OCI-LY3 (cell line): ENCODE measurements around the gene SMURF1.

ENCODE experiments used
- H2AFZ ChIP-seq: fragments of 200-600, 300-600 bp; shearing (Covaris generic); 2 replicates; pipeline ENCODE4 v1.6.0; 2014; ENCODE audit warnings: antibody characterized with exemption, low read depth, low read length
- H3K27ac ChIP-seq: fragments of 200-600, 300-600 bp; sonication (generic); 2 replicates; pipeline ENCODE4 v1.5.1; 2014; ENCODE audit warnings: mild to moderate bottlenecking, low read length, moderate library complexity, mixed read lengths
- H3K27me3 ChIP-seq: fragments of 200-600, 300-600 bp; sonication (generic); 2 replicates; pipeline ENCODE4 v1.6.1; 2014; ENCODE audit warnings: low read depth, low read length, mixed read lengths
- H3K36me3 ChIP-seq: fragments of 200-600, 300-600 bp; sonication (generic); replicated peaks from 2 replicates; pipeline ENCODE3; 2014; ENCODE audit warnings: low read depth, low read length, mixed read lengths
- H3K4me1 ChIP-seq: fragments of 300-600, 200-600 bp; sonication (generic); 2 replicates; pipeline ENCODE4 v1.6.1; 2014; ENCODE audit warnings: low read length, mixed read lengths
- H3K4me2 ChIP-seq: fragments of 200-600, 300-600 bp; sonication (generic); 2 replicates; pipeline ENCODE4 v1.6.1; 2014; ENCODE audit warnings: low read length, mixed read lengths
- H3K4me3 ChIP-seq: fragments of 300-600, 200-600 bp; sonication (generic); 2 replicates; pipeline ENCODE4 v1.5.1; 2014; ENCODE audit warnings: antibody characterized with exemption, mild to moderate bottlenecking, low read length, moderate library complexity
- H3K79me2 ChIP-seq: fragments of 300-600, 200-600 bp; shearing (Covaris generic); 2 replicates; pipeline ENCODE4 v1.6.1; 2014; ENCODE audit warnings: mild to moderate bottlenecking, low read length, mixed read lengths
- H3K9ac ChIP-seq: fragments of 300-600, 200-600 bp; shearing (Covaris generic); 2 replicates; pipeline ENCODE4 v1.6.0; 2014; ENCODE audit warnings: mild to moderate bottlenecking, low read length, moderate library complexity
- H3K9me3 ChIP-seq: fragments of 200-600, 300-600 bp; shearing (Covaris generic); 2 replicates; pipeline ENCODE4 v1.6.1; 2014; ENCODE audit warnings: low read length, mixed read lengths; ENCODE audit not compliant: insufficient read depth
- H4K20me1 ChIP-seq: fragments of 200-600, 300-600 bp; sonication (generic); 2 replicates; pipeline ENCODE4 v1.6.1; 2016; ENCODE audit warnings: low read length, mixed read lengths; ENCODE audit not compliant: insufficient read depth
- CTCF ChIP-seq: fragments of 200-600, 300-600 bp; sonication (generic); IDR thresholded peaks from 2 replicates; pipeline ENCODE4 v1.5.1; 2014; ENCODE audit warnings: antibody characterized with exemption, low read length, low read depth
- EZH2phosphoT487 ChIP-seq: fragments of 200-600 bp; shearing (Covaris generic); IDR thresholded peaks from 2 replicates; pipeline ENCODE4 v1.6.1; 2018; ENCODE audit warnings: antibody characterized with exemption, mixed run types, low read depth

The SMURF1 gene

GRCh38 chr7:99020413-99020715, 123.5 kb downstream of the SMURF1 start:
- peaks cover 39% of the 10 kb centered on the region for H3K36me3 ChIP-seq
- H2AFZ ChIP-seq: no peak overlapping the region
- H3K79me2 ChIP-seq: peaks cover 10% of the 10 kb centered on the region
- no peaks in the 10 kb centered on the region for H3K9me3 ChIP-seq
- H3K4me1 ChIP-seq: peaks cover 8% of the 10 kb centered on the region
- no peak for TF ChIP-seq EZH2phosphoT487
- TF ChIP-seq CTCF: no peak
- H3K4me2 ChIP-seq: no peak overlapping the region
- H3K9ac ChIP-seq: no peak overlapping the region
- no peak overlapping the region for H3K4me3 ChIP-seq
- H4K20me1 ChIP-seq: no peaks in the 10 kb centered on the region
- H3K27ac ChIP-seq: no peak overlapping the region
- no peaks in the 10 kb centered on the region for H3K27me3 ChIP-seq

- no peak overlapping the region for H3K4me2 ChIP-seq
Observed at GRCh38 chr7:99019523-99020412, 124.1 kb downstream of the SMURF1 start.

GRCh38 chr7:99016196-99016595, 127.7 kb downstream of the SMURF1 start:
- H3K9me3 ChIP-seq: no peaks in the 10 kb centered on the region
- peaks cover 7% of the 10 kb centered on the region for H3K79me2 ChIP-seq
- H4K20me1 ChIP-seq: no peaks in the 10 kb centered on the region
- TF ChIP-seq CTCF: no peak
- TF ChIP-seq EZH2phosphoT487: no peak
- peaks cover 8% of the 10 kb centered on the region for H3K4me1 ChIP-seq
- peaks cover 62% of the 10 kb centered on the region for H3K36me3 ChIP-seq
- H3K4me2 ChIP-seq: no peak overlapping the region
- no peaks in the 10 kb centered on the region for H3K27me3 ChIP-seq
- H3K9ac ChIP-seq: no peak overlapping the region
- H2AFZ ChIP-seq: no peak overlapping the region
- no peak overlapping the region for H3K27ac ChIP-seq
- H3K4me3 ChIP-seq: no peak overlapping the region

More at GRCh38 chr7:99019523-99020412, 124.1 kb downstream of the SMURF1 start:
- Histone ChIP-seq H3K36me3 (peaks cover 41% of the 10 kb centered on the region), H3K27me3 (no peaks in the 10 kb centered on the region), H3K9ac (no peak overlapping the region), H4K20me1 (no peaks in the 10 kb centered on the region), H3K4me1 (peaks cover 8% of the 10 kb centered on the region), H3K27ac (no peak overlapping the region), H2AFZ (no peak overlapping the region), H3K4me3 (no peak overlapping the region), H3K9me3 (no peaks in the 10 kb centered on the region), H3K79me2 (peaks cover 10% of the 10 kb centered on the region)
- no peak for TF ChIP-seq CTCF
- no peak for TF ChIP-seq EZH2phosphoT487

- H3K4me3 ChIP-seq: no peak overlapping the region
- no peak overlapping the region for H3K4me2 ChIP-seq
- H3K4me1 ChIP-seq: peaks cover 8% of the 10 kb centered on the region
- no peak overlapping the region for H2AFZ ChIP-seq
- H3K27me3 ChIP-seq: no peaks in the 10 kb centered on the region
- H3K9me3 ChIP-seq: no peaks in the 10 kb centered on the region
- no peak overlapping the region for H3K27ac ChIP-seq
- TF ChIP-seq CTCF (no peak), EZH2phosphoT487 (no peak)
- H4K20me1 ChIP-seq: no peaks in the 10 kb centered on the region
- H3K9ac ChIP-seq: no peak overlapping the region
- H3K79me2 ChIP-seq: peaks cover 7% of the 10 kb centered on the region
- H3K36me3 ChIP-seq: peaks cover 60% of the 10 kb centered on the region
Observed at GRCh38 chr7:99014113-99014985, 129.6 kb downstream of the SMURF1 start.
